AG04450 (cell line): ENCODE data around the gene GPSM1. TPM values are rescaled to one million over a fixed set of nuclear protein-coding genes. Genes with fewer than 3 reads are reported as not detected.

Source experiments
- CTCF ChIA-PET: fragments of 300-600, 350-600 bp; formaldehyde crosslinking; extraction: SDS; loops from one replicate; lab custom pipeline; 2022; ENCODE audit warnings: antibody characterized with exemption, inconsistent platforms; lab: Charles Lee
- POLR2A ChIA-PET: fragments of 350-600 bp; formaldehyde crosslinking; extraction: SDS; loops from one replicate; lab custom pipeline; 2021; ENCODE audit warnings: antibody characterized with exemption, inconsistent platforms; lab: Yijun Ruan, JAX
- DNase-seq: peaks from one replicate; pipeline ENCODE4 v3.0.0-alpha.2; 2011; ENCODE audit warnings: low read depth, low spot score
- H3K27ac ChIP-seq: one replicate; pipeline ENCODE4 v1.5.1; 2012; ENCODE audit warnings: low read depth, low read length, control low read depth
- H3K27me3 ChIP-seq: one replicate; pipeline ENCODE4 v1.6.0; 2012; ENCODE audit warnings: low read length; ENCODE audit not compliant: control insufficient read depth, insufficient read depth
- H3K4me3 ChIP-seq: 2 replicates; pipeline ENCODE4 v1.5.1; 2011; ENCODE audit warnings: mild to moderate bottlenecking, low read depth, low read length, control low read depth
- H3K9me3 ChIP-seq: 2 replicates; pipeline ENCODE4 v1.5.1; 2012; ENCODE audit warnings: low read length; ENCODE audit not compliant: control insufficient read depth, insufficient read depth
- polyA plus RNA-seq: library from polyadenylated mRNA; depleted of rRNA; stranded (reverse); fragments of >200 nt; gene quantifications from 2 replicates; pipeline ENCODE4 v1.2.3, GENCODE V29; 2011
- TF ChIP-seq, protein P1 (sequence below): IDR thresholded peaks from 2 replicates; pipeline ENCODE4 v1.5.1; 2011; ENCODE audit warnings: low read depth, low read length, control low read depth, inconsistent platforms

Gene GPSM1
- polyA plus RNA-seq, 1 experiment = 22.5 TPM

GRCh38 chr9:136379401-136379800 is 52.1 kb downstream of the GPSM1 start:
- Histone ChIP-seq H3K27me3 (no peaks in the 10 kb centered on the region), H3K4me3 (no peak overlapping the region), H3K27ac (no peak overlapping the region), H3K9me3 (peaks cover 3% of the 10 kb centered on the region; the same call in 1 of the 2 replicates)
- CTCF ChIA-PET = interaction anchor here (1.0 kb wide), 1 partner anchor 16 kb away, joined by 3 read pairs; the partner anchor contains the start of gene DNLZ
- no peak for DNase-seq
- TF ChIP-seq, protein P1, sequence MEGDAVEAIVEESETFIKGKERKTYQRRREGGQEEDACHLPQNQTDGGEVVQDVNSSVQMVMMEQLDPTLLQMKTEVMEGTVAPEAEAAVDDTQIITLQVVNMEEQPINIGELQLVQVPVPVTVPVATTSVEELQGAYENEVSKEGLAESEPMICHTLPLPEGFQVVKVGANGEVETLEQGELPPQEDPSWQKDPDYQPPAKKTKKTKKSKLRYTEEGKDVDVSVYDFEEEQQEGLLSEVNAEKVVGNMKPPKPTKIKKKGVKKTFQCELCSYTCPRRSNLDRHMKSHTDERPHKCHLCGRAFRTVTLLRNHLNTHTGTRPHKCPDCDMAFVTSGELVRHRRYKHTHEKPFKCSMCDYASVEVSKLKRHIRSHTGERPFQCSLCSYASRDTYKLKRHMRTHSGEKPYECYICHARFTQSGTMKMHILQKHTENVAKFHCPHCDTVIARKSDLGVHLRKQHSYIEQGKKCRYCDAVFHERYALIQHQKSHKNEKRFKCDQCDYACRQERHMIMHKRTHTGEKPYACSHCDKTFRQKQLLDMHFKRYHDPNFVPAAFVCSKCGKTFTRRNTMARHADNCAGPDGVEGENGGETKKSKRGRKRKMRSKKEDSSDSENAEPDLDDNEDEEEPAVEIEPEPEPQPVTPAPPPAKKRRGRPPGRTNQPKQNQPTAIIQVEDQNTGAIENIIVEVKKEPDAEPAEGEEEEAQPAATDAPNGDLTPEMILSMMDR = no peak
- POLR2A ChIA-PET = interaction anchor here (1.2 kb wide), 1 partner anchor 95 kb away, joined by 3 read pairs; no protein-coding TSS in a partner anchor

GRCh38 chr9:136379891-136380290 is 52.6 kb downstream of the GPSM1 start:
- POLR2A ChIA-PET = interaction anchor here (1.1 to 1.2 kb wide), 2 partner anchors 9 to 95 kb away, joined by 3 to 4 read pairs; no protein-coding TSS in a partner anchor

GRCh38 chr9:136380381-136380780 is 53.0 kb downstream of the GPSM1 start:
- CTCF ChIA-PET = interaction anchor here (1.1 kb wide), 1 partner anchor 17 kb away, joined by 3 read pairs; the partner anchor contains the start of gene DNLZ

More at GRCh38 chr9:136379891-136380290, 52.6 kb downstream of the GPSM1 start:
- CTCF ChIA-PET = interaction anchor here (1.0 kb wide), 1 partner anchor 16 kb away, joined by 3 read pairs; the partner anchor contains the start of gene DNLZ
- no peaks in the 10 kb centered on the region for H3K27me3 ChIP-seq
- H3K27ac ChIP-seq = no peak overlapping the region
- no peak overlapping the region for H3K4me3 ChIP-seq
- TF ChIP-seq, protein P1 = no peak
- DNase-seq = no peak
- no peaks in the 10 kb centered on the region; the same call in 1 of the 2 replicates for H3K9me3 ChIP-seq

GRCh38 chr9:136381311-136381710 is 54.0 kb downstream of the GPSM1 start:
- TF ChIP-seq, protein P1 = no peak
- CTCF ChIA-PET = interaction anchor here (0.6 to 1.1 kb wide), 2 partner anchors 18 to 353 kb away, joined by 3 read pairs; partner anchors contain the start of gene DNLZ
- no peak overlapping the region for H3K27ac ChIP-seq
- H3K27me3 ChIP-seq = no peaks in the 10 kb centered on the region
- POLR2A ChIA-PET = interaction anchor here (0.6 to 1.1 kb wide), 2 partner anchors 10 to 18 kb away, joined by 3 to 4 read pairs; no protein-coding TSS in a partner anchor
- H3K4me3 ChIP-seq = no peak overlapping the region
- no peak for DNase-seq
- H3K9me3 ChIP-seq = no peaks in the 10 kb centered on the region; the same call in 1 of the 2 replicates

More at GRCh38 chr9:136380381-136380780, 53.0 kb downstream of the GPSM1 start:
- Histone ChIP-seq H3K27me3 (no peaks in the 10 kb centered on the region), H3K4me3 (no peak overlapping the region), H3K9me3 (no peaks in the 10 kb centered on the region; the same call in 1 of the 2 replicates), H3K27ac (no peak overlapping the region)
- DNase-seq = no peak
- POLR2A ChIA-PET = interaction anchor here (0.6 to 1.2 kb wide), 3 partner anchors 9 to 96 kb away, joined by 3 to 12 read pairs (median 4); no protein-coding TSS in a partner anchor
- TF ChIP-seq, protein P1 = no peak

DNA sequence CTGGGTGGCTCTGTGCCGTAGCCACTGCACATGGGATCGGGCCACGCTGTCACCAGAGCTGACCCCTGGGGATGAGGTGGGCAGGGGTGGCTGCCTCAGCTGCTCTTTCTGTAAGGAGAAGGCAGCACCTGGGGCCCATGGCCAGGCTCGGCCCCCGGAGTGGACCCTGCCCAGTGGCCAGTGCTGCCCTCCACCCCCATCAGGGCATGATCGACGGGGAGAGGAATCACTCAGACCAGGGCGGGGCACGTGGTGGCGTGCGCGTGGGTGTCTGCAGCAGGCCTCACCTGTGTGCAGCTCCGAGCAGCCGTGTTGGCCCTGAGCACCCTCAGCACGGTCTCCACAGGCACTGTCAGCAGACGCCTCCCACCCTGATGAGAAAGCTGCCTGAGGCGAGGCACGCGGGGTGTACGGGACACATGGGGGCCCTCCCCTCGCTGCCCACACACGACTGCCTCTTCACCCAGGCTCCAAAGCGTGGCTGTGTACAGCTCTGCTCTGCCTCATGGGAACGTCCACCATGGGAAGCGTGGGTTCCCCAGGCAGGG is 54.7 kb downstream of the GPSM1 start:
- Histone ChIP-seq H3K27ac (no peak overlapping the region), H3K27me3 (no peaks in the 10 kb centered on the region), H3K9me3 (no peaks in the 10 kb centered on the region; the same call in 1 of the 2 replicates), H3K4me3 (no peak overlapping the region)
- DNase-seq = no peak
- POLR2A ChIA-PET = no interaction called here
- CTCF ChIA-PET = no interaction called here
- TF ChIP-seq, protein P1 = no peak
